ENCODE results near the gene WIZ.
"Not testable (repeated sequence)": the region's sequence is repeated elsewhere in the genome, so short reads cannot be mapped to it uniquely, and the experiment has no call there.

The WIZ gene

GRCh38 chr19:15417699-15418098 lies 32.1 kb downstream of the WIZ start:
- in situ Hi-C loops (cut with HindIII; ENCODE audit: low sequenced_read_pairs), result no loop called here

- in situ Hi-C loops (cut with HindIII; ENCODE audit: low sequenced_read_pairs), result no loop called here
Measured at GRCh38 chr19:15412832-15413231, 36.9 kb downstream of the WIZ start.

GRCh38 chr19:15411351-15411750 lies 38.4 kb downstream of the WIZ start:
- in situ Hi-C loops (cut with HindIII; ENCODE audit: low sequenced_read_pairs), result not testable (repeated sequence)

GRCh38 chr19:15404780-15405211 lies 45.0 kb downstream of the WIZ start:
- in situ Hi-C loops (cut with HindIII; ENCODE audit: low sequenced_read_pairs), result no loop called here

GRCh38 chr19:15404097-15404779 lies 45.5 kb downstream of the WIZ start:
- in situ Hi-C loops (cut with HindIII; ENCODE audit: low sequenced_read_pairs), result no loop called here

- in situ Hi-C loops (cut with HindIII; ENCODE audit: low sequenced_read_pairs), result no loop called here
Measured at GRCh38 chr19:15403151-15403531, 46.6 kb downstream of the WIZ start.

- in situ Hi-C loops (cut with HindIII; ENCODE audit: low sequenced_read_pairs), result no loop called here
Measured at GRCh38 chr19:15402411-15403150, 47.2 kb downstream of the WIZ start.

GRCh38 chr19:15401397-15401710 lies 48.4 kb downstream of the WIZ start:
- in situ Hi-C loops (cut with HindIII; ENCODE audit: low sequenced_read_pairs), result no loop called here

GRCh38 chr19:15400521-15401396 lies 49.0 kb downstream of the WIZ start:
- in situ Hi-C loops (cut with HindIII; ENCODE audit: low sequenced_read_pairs), result no loop called here

GRCh38 chr19:15399635-15400034 lies 50.1 kb downstream of the WIZ start:
- in situ Hi-C loops (cut with HindIII; ENCODE audit: low sequenced_read_pairs), result no loop called here

- in situ Hi-C loops (cut with HindIII; ENCODE audit: low sequenced_read_pairs), result no loop called here
Measured at GRCh38 chr19:15399234-15399515, 50.6 kb downstream of the WIZ start.

- in situ Hi-C loops (cut with HindIII; ENCODE audit: low sequenced_read_pairs), result no loop called here
Measured at GRCh38 chr19:15398501-15399233, 51.1 kb downstream of the WIZ start.

- in situ Hi-C loops (cut with HindIII; ENCODE audit: low sequenced_read_pairs), result no loop called here
Measured at GRCh38 chr19:15397782-15398181, 52.0 kb downstream of the WIZ start.

- in situ Hi-C loops (cut with HindIII; ENCODE audit: low sequenced_read_pairs), result no loop called here
Measured at GRCh38 chr19:15397236-15397635, 52.5 kb downstream of the WIZ start.

- in situ Hi-C loops (cut with HindIII; ENCODE audit: low sequenced_read_pairs), result no loop called here
Measured at GRCh38 chr19:15396436-15396835, 53.3 kb downstream of the WIZ start.

- in situ Hi-C loops (cut with HindIII; ENCODE audit: low sequenced_read_pairs), result not testable (repeated sequence)
Measured at GRCh38 chr19:15395251-15395650, 54.5 kb downstream of the WIZ start.

- in situ Hi-C loops (cut with HindIII; ENCODE audit: low sequenced_read_pairs), result no loop called here
Measured at GRCh38 chr19:15394426-15394825, 55.3 kb downstream of the WIZ start.

- in situ Hi-C loops (cut with HindIII; ENCODE audit: low sequenced_read_pairs), result no loop called here
Measured at GRCh38 chr19:15393963-15394362, 55.8 kb downstream of the WIZ start.

- in situ Hi-C loops (cut with HindIII; ENCODE audit: low sequenced_read_pairs), result no loop called here
Measured at GRCh38 chr19:15390814-15391213, 58.9 kb downstream of the WIZ start.

GRCh38 chr19:15381864-15382263 lies 67.9 kb downstream of the WIZ start:
- in situ Hi-C loops (cut with HindIII; ENCODE audit: low sequenced_read_pairs), result no loop called here

- in situ Hi-C loops (cut with HindIII; ENCODE audit: low sequenced_read_pairs), result no loop called here
Measured at GRCh38 chr19:15381429-15381828, 68.3 kb downstream of the WIZ start.
